ENCODE results near the gene DOP1A. TPM values are rescaled to one million over a fixed set of nuclear protein-coding genes. Genes with fewer than 3 reads are reported as not detected.

The DOP1A gene
- total RNA-seq, 1 donor from 2014 or later = 19.0 TPM

DNA sequence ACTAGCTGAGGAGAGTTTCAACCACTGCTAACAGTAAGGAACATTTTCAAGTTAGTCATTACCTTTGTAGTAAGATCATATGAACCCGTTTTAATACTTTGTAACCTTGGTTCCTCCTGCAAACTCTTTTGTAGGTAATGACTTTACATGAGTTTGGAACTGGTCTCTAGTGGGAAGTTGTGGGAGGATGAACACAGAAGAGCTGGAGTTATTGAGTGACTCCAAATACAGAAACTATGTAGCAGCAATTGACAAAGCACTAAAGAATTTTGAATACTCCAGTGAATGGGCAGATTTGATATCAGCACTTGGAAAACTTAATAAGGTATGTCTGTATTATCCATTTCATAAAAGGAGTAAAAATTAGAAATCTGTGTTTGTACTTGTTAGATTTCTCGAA lies 29.3 kb downstream of the DOP1A start:
- Mint-ChIP-seq H3K36me3 (ENCODE audit: low read depth) (peaks cover 3% of the 10 kb centered on the region), H3K4me1 (ENCODE audit: low read depth) (peaks cover 28% of the 10 kb centered on the region), H3K27me3 (ENCODE audit: low read depth) (no peaks in the 10 kb centered on the region), H3K27ac (ENCODE audit: unreplicated experiment) (peak overlapping the region; percentile 1), H3K9me3 (ENCODE audit: low read depth) (peaks cover 4% of the 10 kb centered on the region), H3K4me3 (ENCODE audit: unreplicated experiment) (no peak overlapping the region)
- TF ChIP-seq CTCF (IDR thresholded peaks at IDR 0.05) = no peak
- DNase-seq (ENCODE audit: low spot score) = no peak

DNA sequence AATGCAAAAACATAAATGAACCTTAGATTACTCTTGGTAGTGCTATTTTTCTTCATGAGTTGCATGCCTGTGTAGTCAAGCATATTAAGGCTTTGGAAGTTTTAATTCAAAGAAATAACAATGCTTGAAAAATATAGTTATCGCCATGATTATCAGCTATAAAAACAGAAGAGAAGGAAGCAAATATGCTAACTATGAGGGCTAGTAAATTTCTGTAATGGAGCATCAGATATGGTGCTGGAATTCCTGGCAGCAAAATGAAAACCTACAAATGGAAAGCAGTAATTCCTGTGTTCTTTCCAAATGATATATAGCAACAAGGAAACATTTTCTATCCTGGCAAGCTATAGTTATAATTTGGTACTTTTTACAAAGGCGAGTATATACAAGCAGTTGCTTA lies 29.7 kb downstream of the DOP1A start:
- Mint-ChIP-seq H3K36me3 (ENCODE audit: low read depth) (peaks cover 3% of the 10 kb centered on the region), H3K27me3 (ENCODE audit: low read depth) (no peaks in the 10 kb centered on the region), H3K4me1 (ENCODE audit: low read depth) (peaks cover 26% of the 10 kb centered on the region), H3K27ac (ENCODE audit: unreplicated experiment) (no peak overlapping the region), H3K9me3 (ENCODE audit: low read depth) (peaks cover 4% of the 10 kb centered on the region), H3K4me3 (ENCODE audit: unreplicated experiment) (no peak overlapping the region)
- TF ChIP-seq CTCF (IDR thresholded peaks at IDR 0.05) = no peak
- DNase-seq (ENCODE audit: low spot score) = no peak

GRCh38 chr6:83097675-83098074 lies 30.2 kb downstream of the DOP1A start:
- Mint-ChIP-seq H3K9me3 (ENCODE audit: low read depth) (peaks cover 4% of the 10 kb centered on the region), H3K27me3 (ENCODE audit: low read depth) (no peaks in the 10 kb centered on the region), H3K27ac (ENCODE audit: unreplicated experiment) (no peak overlapping the region), H3K4me1 (ENCODE audit: low read depth) (peaks cover 24% of the 10 kb centered on the region), H3K4me3 (ENCODE audit: unreplicated experiment) (no peak overlapping the region), H3K36me3 (ENCODE audit: low read depth) (peaks cover 4% of the 10 kb centered on the region)
- no peak for DNase-seq (ENCODE audit: low spot score)
- TF ChIP-seq CTCF (IDR thresholded peaks at IDR 0.05) = no peak

DNA sequence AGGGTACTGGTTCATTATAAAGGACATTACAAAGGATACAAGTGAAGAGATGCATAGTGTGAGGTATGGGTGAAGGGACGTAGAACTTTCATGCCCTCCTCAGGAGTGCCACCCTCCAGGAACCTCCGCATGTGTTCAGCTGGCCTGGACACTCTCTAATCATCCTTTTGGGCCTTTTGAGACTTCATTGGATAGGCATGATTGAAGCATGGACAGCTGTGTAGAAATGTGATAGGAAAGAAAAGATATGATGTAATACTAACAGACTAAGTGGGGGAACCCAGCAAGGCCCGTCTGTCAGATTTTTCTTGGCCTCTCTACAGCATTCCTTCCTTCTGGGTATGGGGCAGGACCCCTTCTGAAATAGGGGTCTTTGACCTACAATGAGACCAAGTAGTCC lies 31.1 kb downstream of the DOP1A start:
- H3K27ac Mint-ChIP-seq (ENCODE audit: unreplicated experiment) = no peak overlapping the region
- no peak for TF ChIP-seq CTCF (IDR thresholded peaks at IDR 0.05)

DNA sequence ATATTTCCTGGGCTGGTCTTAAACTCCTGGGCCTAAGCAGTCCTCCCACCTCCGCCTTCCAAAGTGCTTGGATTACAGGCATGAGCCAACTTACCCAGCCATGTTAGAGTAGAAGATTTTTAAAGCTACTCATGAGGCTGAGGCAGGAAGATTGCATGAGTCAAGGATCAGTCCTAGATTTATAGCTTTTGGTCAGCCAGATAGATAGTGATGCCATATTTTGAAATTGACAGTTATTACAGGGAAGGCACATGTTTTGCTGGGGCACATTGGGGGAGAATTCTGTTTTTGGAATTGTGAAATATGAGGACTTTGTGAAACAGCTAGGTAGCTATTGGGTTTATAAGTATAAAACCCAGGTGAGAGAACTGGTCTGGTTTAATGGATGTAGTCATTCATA lies 40.9 kb downstream of the DOP1A start:
- Mint-ChIP-seq H3K9me3 (ENCODE audit: low read depth) (peaks cover 15% of the 10 kb centered on the region), H3K27ac (ENCODE audit: unreplicated experiment) (no peak overlapping the region), H3K27me3 (ENCODE audit: low read depth) (no peaks in the 10 kb centered on the region), H3K36me3 (ENCODE audit: low read depth) (peaks cover 18% of the 10 kb centered on the region), H3K4me1 (ENCODE audit: low read depth) (peaks cover 4% of the 10 kb centered on the region), H3K4me3 (ENCODE audit: unreplicated experiment) (no peak overlapping the region)
- no peak for DNase-seq (ENCODE audit: low spot score)
- TF ChIP-seq CTCF (IDR thresholded peaks at IDR 0.05) = no peak

More for the DNA sequence above, 31.1 kb downstream of the DOP1A start:
- no peaks in the 10 kb centered on the region for H3K27me3 Mint-ChIP-seq (ENCODE audit: low read depth)
- H3K9me3 Mint-ChIP-seq (ENCODE audit: low read depth) = peaks cover 6% of the 10 kb centered on the region
- H3K36me3 Mint-ChIP-seq (ENCODE audit: low read depth) = peaks cover 7% of the 10 kb centered on the region
- H3K4me1 Mint-ChIP-seq (ENCODE audit: low read depth) = peaks cover 23% of the 10 kb centered on the region
- no peak for DNase-seq (ENCODE audit: low spot score)
- H3K4me3 Mint-ChIP-seq (ENCODE audit: unreplicated experiment) = no peak overlapping the region

Measured in chondrocyte (in vitro differentiated cells).